ENCODE data around the gene BMAL1.
A peak's percentile ranks its signal among the peaks of the same experiment; 100 is the strongest.
"Not testable (repeated sequence)": the region's sequence is repeated elsewhere in the genome, so short reads cannot be mapped to it uniquely, and the experiment has no call there.

BMAL1 gene

GRCh38 chr11:13277768-13278608, at the start of gene BMAL1:
TSS of gene BMAL1 (plus strand) at chr11:13277790. CDS start at chr11:13354309, 76,519 bp downstream.
- peak; percentile 43 for DNase-seq

DNA sequence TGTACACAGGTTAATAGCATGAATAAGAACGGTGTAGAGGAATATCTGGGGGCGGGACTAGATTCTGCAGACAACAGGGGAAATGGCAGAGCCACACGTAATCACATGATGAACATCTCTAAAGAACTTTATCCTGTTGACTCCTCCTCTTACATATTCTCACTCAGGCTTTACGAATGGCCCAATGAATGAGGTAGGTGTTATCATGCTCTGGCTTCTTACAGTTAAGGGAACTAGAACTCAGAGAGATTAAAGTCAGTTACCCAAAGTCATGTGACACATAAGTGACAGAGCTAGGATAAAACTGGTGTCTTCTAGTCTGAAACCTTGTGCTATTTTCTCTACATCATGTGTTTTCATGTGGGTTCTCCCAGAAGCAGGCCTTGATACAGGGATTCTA, 49.0 kb upstream of the BMAL1 start:
- DNase-seq: no peak

GRCh38 chr11:13229136-13229535, 48.5 kb upstream of the BMAL1 start:
- DNase-seq: no peak

DNA sequence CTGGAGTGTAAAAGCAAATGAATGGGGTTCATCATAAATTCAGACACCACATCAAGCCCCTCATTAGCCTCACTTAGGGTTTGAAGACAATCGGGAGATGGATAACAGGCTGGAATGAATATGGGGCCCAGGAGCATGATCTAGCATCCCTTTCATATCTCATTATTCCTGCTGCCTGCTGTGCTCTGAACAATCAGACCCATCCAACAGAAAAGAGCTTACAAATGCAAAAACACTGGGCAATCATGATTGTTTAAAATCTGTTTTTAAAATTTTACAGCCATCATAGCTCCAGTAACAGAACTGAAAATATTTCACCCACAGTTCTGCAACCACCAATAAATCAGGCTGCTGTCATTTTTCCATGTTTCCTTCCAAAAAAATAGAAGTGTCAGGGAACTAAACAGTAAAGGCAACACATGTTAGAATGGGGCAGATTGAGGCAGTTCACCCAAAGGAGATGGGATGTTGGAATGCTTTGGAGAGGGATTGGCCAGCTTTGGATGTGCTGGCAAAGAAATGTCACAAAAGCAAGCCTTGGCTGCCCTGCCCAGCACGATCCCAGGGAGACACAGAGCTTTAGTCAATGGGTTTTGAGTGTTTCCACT, 47.8 kb upstream of the BMAL1 start:
- DNase-seq: no peak

DNA sequence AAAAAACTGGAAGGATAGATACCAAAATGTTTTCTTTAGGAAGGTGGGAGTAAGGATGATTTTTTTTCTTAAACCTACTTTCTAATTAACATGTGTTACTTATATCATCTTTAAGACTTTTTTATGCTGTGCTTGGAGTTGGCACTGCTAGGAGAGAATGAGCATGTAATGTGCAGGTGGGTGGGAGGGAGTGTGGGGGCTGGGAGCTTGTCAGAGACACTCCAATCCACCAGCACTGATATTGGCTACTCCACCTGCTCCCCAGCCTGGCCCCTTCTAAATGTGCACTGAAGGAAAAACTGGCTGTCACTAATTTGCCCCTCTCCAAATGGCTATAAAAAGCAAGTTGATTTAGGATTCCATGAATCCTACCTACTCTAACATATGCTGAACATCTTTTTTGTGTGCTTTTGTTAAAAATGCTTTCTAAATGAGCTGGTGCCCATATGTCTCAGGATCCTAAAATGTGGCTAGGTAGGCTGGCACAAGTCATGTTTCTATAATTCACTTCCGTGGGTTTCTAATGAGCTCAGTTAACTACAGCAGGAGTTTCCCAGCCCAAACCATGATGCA, 44.3 kb upstream of the BMAL1 start:
- no peak for DNase-seq

DNA sequence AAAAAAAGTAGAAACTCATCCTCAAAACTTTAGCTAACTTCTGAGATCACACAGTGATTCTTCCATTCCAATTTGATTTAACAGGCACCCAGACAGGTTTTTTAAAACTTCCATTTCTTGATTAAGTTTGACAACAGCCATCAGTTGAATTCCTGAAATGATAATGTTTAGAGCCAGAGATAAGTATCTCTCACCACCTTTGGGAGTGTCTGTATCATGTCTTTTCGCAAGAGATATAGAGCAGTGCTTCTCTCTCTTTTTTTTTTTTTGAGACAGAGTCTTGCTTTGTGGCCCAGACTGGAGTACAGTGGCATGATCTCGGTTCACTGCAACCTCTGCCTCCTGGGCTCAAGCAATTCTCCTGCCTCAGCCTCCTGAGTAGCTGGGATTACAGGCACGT, 41.7 kb upstream of the BMAL1 start:
- no peak for DNase-seq

GRCh38 chr11:13236626-13237025, 41.0 kb upstream of the BMAL1 start:
- DNase-seq: no peak

DNA sequence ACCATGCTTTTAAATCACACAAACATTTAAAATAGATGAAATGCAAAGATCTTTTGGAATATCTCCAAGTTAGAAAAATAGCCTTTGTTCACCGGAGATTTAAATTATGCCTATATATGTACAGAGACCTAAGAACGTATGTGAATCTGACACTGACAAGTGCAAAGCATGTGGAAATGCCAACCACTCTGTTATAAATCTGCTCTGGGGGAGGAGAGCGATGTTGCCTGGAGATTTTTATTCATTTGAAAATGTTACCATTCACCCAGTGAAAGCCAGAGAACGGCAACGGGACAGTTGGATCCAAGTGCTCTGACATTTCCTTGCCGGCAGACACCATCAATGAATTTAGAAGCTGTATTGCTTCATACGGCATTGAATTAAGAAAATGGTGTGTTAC, 39.8 kb upstream of the BMAL1 start:
- DNase-seq: no peak

DNA sequence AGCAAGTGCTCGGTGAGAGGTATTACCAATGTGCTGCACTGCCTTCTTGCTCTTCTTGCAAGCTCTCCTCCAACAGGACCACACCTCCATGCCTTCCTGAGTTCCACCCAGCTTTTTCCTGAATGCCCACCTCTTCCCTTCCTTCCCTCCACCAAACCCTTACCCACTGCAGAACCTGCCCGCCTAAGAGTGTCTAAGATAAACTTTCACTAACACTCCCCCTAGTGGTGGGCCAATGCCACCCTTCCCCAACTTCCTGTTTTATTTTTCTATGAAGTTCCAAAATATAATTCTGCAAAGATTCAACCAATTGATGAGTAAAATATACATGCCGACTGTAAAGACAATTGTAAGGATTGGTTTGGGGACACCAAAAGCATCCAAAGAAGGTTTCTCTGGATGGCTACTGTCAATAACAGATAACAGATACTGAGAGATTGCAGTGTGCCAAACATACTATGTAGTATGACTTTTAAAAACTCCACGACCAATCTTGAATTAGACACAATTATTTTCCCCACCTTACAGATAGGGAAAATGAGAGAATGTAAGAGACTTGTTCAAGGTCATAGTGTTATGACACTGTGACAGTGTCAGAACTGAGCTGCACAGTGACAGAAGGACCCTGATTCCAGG, 38.6 kb upstream of the BMAL1 start:
- DNase-seq: peak; percentile 26

- DNase-seq: no peak
Measured at GRCh38 chr11:13242564-13242963, 35.0 kb upstream of the BMAL1 start.

DNA sequence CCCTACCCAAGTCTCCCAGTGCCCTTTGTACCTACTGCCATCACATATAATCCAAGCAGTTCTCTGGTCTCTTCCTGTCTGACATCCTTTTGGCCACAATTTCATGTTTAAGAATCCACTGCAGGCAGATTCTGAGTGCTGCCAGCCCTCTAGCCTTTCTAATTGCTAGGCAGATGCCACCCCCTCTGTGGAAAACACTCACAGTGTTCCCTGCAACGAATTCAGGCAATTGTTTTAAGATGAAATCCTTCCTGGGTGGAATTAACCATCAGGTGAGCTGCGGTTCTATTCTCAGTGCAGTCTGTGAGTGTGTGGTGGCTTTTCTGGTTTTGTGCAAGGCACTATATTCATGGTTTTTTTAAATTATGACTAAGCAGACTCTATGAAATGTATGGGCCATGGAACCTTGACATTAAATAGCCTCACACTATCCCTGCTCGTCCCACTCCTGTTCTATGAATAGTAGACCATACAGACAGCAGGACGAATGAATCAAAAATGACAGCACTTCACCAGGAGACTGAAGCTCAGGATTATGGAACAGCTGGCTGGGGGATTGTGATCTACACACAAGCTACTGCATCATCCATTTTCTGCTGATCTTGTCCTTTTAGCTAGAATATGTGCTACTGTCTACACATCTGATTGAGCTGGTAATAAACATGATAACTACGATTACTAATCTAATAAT, 29.8 kb upstream of the BMAL1 start:
- no peak for DNase-seq

GRCh38 chr11:13249177-13249576, 28.4 kb upstream of the BMAL1 start:
- no peak for DNase-seq

DNA sequence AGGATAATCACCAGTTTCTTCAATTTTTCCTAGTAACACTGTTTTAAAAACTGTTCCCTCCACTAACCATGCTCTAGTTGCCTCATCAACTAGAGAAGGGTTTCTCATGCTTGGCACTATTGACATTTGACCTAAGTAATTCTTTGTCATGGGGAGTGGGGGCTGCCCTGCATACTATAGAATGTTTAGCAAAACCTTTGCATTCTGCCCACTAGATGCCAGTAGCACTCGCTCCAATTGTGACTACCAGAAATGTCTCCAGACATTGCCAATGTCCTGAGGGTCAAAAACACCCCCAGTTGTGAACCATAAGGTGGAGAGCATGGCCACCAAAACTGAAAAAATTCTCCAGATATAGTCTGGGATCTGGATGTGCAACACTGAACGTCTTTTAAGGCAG, 27.6 kb upstream of the BMAL1 start:
- no peak for DNase-seq

- DNase-seq: no peak
Measured at GRCh38 chr11:13251966-13252365, 25.6 kb upstream of the BMAL1 start.

DNA sequence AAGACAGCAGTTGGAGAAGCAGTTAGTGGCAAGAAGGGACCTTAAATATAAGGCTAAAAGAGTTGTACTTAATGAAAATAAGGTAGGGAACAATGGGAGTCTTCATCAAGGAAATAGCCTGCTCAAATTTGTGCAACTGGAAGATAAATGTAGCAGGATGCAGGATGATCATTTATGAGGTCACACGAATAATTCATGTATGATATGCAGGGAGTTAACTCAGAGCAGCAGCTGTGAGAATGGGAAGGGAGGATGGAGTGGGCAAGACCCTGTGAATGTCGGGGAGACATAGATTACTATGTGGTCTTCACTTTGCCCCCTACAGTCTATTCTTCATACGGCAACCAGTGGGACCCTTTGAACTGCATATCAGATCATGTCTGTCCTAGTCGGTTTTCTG, 25.2 kb upstream of the BMAL1 start:
- DNase-seq: no peak

DNA sequence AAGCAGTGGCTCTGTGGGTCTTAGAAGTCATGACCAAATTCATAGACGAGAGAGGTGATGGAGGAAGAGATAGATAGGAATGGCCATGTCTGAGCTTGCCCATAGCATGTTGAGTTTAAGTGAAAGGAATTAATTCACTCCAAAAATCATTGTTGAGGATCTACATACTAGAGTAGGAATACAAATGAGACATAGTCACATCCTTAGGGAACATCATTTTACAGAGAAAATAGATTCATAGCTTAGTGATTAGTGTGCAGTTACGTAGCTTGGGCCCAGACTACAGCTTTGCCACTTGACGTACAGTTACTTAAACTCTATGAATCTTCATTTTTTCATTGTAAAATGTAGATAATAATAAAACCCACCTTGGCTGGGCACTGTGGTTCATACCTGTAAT, 21.4 kb upstream of the BMAL1 start:
- no peak for DNase-seq

DNA sequence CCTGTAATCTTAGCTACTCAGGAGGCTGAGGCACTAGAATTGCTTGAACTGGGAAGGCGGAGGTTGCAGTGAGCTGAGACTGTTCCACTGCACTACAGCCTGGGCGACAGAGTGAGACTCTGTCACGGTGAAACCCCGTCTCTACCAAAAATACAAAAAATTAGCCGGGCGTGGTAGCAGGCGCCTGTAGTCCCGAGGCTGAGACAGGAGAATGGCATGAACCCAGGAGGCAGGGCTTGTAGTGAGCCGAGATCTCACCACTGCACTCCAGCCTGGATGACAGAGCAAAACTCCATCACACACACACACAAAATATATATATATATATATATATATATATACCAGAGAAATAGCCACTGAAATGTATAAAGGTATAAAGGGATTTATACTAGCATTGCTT, 19.5 kb upstream of the BMAL1 start:
- not testable (repeated sequence) for DNase-seq

DNA sequence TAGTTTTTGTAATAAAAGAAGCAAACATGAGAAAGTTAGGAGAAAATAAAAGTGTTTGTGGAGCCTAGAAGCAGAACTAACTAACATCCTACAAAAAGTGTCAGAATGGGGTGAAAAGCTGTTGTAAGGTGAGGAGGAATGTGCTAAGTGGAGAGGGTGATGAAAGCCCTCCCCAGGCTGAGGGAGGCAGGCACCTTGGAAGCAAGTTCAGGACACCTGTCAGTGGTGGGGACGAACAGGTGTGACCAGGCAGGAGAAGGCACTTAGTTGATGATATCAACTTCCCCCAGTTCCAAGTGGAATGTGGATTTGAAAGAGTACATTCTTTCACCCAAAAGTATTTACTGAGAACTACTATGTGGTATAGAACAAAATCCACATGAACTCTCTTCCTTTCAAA, 18.7 kb upstream of the BMAL1 start:
- no peak for DNase-seq

DNA sequence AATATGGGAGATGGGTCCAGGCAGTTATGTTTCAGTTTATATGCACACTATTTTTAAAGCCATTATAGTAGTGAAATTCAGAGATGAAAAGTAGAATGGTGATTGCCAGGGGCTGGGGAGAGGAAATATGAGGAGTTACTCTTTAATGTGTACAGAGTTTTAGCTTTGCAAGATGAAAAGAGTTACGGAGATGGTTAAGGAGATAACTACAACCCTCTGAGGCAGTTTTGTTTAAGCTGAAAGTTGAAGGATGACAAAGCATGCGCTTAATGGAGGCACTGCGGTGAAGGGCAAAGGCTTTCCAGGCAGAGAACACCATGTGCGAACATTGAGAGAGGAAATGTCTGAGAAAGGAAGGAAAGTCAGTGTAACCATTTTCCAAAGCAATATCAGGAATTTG, 18.2 kb upstream of the BMAL1 start:
- DNase-seq: no peak

DNA sequence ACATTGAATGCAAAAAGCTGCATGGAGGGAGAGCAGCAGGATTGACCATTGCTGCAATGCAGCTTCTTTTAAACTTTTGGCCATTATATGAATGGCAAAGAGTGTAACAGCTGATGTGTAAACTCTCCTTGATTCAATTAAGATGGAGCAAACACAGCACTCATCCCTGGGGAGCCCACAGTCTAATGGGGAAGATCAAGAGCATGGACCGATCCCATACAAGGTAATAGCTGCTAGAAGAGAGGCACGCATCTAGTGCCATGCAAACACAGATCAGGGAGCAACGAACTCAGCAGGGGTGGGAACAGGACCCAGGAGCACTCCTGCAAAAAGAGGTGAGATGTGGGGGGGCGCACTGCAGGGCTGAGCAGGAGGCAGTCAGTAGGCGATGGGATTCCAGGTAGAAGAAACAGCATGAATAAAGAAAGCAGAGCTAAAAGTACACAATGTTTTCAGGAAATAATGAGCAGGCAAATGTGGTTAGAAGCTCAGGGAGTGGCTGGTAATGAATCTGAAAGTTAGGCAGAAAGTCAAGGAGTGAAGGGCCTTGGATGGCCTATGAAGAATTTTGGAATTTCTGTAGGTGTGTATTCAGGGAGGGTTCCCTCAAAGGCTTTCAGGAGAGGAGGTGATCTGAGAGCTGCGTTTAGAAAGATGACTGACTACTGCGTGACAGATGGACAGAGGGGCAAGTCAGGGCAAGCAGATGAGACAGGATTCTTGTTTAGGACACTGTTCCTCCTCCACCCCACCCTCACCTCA, 17.2 kb upstream of the BMAL1 start:
- DNase-seq: peak; percentile 9

GRCh38 chr11:13260963-13261588, 16.5 kb upstream of the BMAL1 start:
- no peak for DNase-seq

- no peak for DNase-seq
Measured at GRCh38 chr11:13261591-13262061, 16.0 kb upstream of the BMAL1 start.

Data from NCI-H1092 treated with DMSO at 0.1 percent for 48 hours (cell line).